ENCODE data around the gene COX4I2.
"Not testable (repeated sequence)": the region's sequence is repeated elsewhere in the genome, so short reads cannot be mapped to it uniquely, and the experiment has no call there.

COX4I2 gene

GRCh38 chr20:31637660-31638059 is at the start of gene COX4I2:
TSS of gene COX4I2 (plus strand) at chr20:31637912. CDS start at chr20:31639018, 1,106 bp downstream.
- DNase-seq: no peak

- DNase-seq: no peak
Measured at GRCh38 chr20:31590717-31591225, 46.9 kb upstream of the COX4I2 start.

GRCh38 chr20:31593221-31594001 is 44.3 kb upstream of the COX4I2 start:
- DNase-seq: peak; percentile 28

- no peak for DNase-seq
Measured at GRCh38 chr20:31594002-31594557, 43.6 kb upstream of the COX4I2 start.

- DNase-seq: no peak
Measured at GRCh38 chr20:31594558-31595379, 42.9 kb upstream of the COX4I2 start.

- DNase-seq: no peak
Measured at GRCh38 chr20:31595380-31595653, 42.4 kb upstream of the COX4I2 start.

GRCh38 chr20:31595654-31596411 is 41.9 kb upstream of the COX4I2 start:
- DNase-seq: peak; percentile 83

- DNase-seq: not testable (repeated sequence)
Measured at GRCh38 chr20:31596412-31596715, 41.3 kb upstream of the COX4I2 start.

GRCh38 chr20:31596831-31597480 is 40.8 kb upstream of the COX4I2 start:
- DNase-seq: no peak

GRCh38 chr20:31597481-31597855 is 40.2 kb upstream of the COX4I2 start:
- no peak for DNase-seq

- DNase-seq: no peak
Measured at GRCh38 chr20:31602431-31602778, 35.3 kb upstream of the COX4I2 start.

- peak; percentile 50 for DNase-seq
Measured at GRCh38 chr20:31602779-31603441, 34.8 kb upstream of the COX4I2 start.

GRCh38 chr20:31603822-31604566 is 33.7 kb upstream of the COX4I2 start:
- DNase-seq: peak; percentile 94

GRCh38 chr20:31604567-31605030 is 33.1 kb upstream of the COX4I2 start:
- no peak for DNase-seq

GRCh38 chr20:31605031-31605901 is 32.4 kb upstream of the COX4I2 start, which contains the start of gene ID1:
TSS of gene ID1 (plus strand) at chr20:31605289. CDS start at chr20:31605388, 99 bp downstream.
- peak; percentile 97 for DNase-seq

- peak; percentile 34 for DNase-seq
Measured at GRCh38 chr20:31605902-31606803, 31.6 kb upstream of the COX4I2 start.

- no peak for DNase-seq
Measured at GRCh38 chr20:31606804-31607639, 30.7 kb upstream of the COX4I2 start.

- no peak for DNase-seq
Measured at GRCh38 chr20:31607640-31608250, 30.0 kb upstream of the COX4I2 start.
